IMR-90 (cell line): ENCODE data around the gene GLYATL1. TPM values are rescaled to one million over a fixed set of nuclear protein-coding genes. Genes with fewer than 3 reads are reported as not detected.

Source experiments
- ATAC-seq: fragments of 200-7000 bp; cut with Tn5 transposase; 2 replicates; pipeline ENCODE4 v1.9.1; 2020; ENCODE audit warnings: low read depth, mild to moderate bottlenecking, moderate library complexity
- BruUV-seq: library from RNA; stranded (reverse); fragments of 400-500 nt; replicated peaks from 2 replicates; lab custom pipeline; 2021; lab: Mats Ljungman, UMichigan
- CTCF ChIA-PET: fragments of 300-600 bp; formaldehyde crosslinking; extraction: SDS; loops from one replicate; lab custom pipeline; 2021; ENCODE audit warnings: antibody characterized with exemption; lab: Yijun Ruan, JAX
- POLR2A ChIA-PET: fragments of 300-600 bp; sonication (Branson Sonifier 250); formaldehyde crosslinking; loops from one replicate; lab custom pipeline; 2022; ENCODE audit warnings: antibody characterized with exemption; ENCODE audit not compliant: unreplicated experiment; lab: Charles Lee
- DNase-seq: peaks from one replicate; pipeline ENCODE4 v3.0.0; 2013
- H2AFZ ChIP-seq: replicated peaks from 2 replicates; pipeline ENCODE3; 2013; ENCODE audit warnings: low read length, mild to moderate bottlenecking; ENCODE audit not compliant: poor library complexity
- H2AK5ac ChIP-seq: 2 replicates; pipeline ENCODE4 v1.6.1; 2013; ENCODE audit warnings: low read depth, low read length, inconsistent platforms
- H2AK9ac ChIP-seq: replicated peaks from 2 replicates; pipeline ENCODE3; 2013; ENCODE audit warnings: mild to moderate bottlenecking, low read depth, low read length, moderate library complexity; ENCODE audit not compliant: poor library complexity
- H2BK120ac ChIP-seq: 2 replicates; pipeline ENCODE4 v1.6.1; 2013; ENCODE audit warnings: low read depth, low read length, inconsistent platforms
- H2BK15ac ChIP-seq: 3 replicates; pipeline ENCODE4 v1.6.1; 2013; ENCODE audit warnings: low read depth, low read length, inconsistent platforms
- H2BK20ac ChIP-seq: 2 replicates; pipeline ENCODE4 v1.6.1; 2013; ENCODE audit warnings: low read depth, mild to moderate bottlenecking, inconsistent platforms, low read length, moderate library complexity
- H2BK5ac ChIP-seq: 2 replicates; pipeline ENCODE4 v1.6.1; 2013; ENCODE audit warnings: mild to moderate bottlenecking, low read depth, low read length, inconsistent platforms; ENCODE audit not compliant: poor library complexity, severe bottlenecking
- H3K14ac ChIP-seq: replicated peaks from 2 replicates; pipeline ENCODE4 v1.6.1; 2013; ENCODE audit warnings: low read depth, low read length, inconsistent platforms
- H3K18ac ChIP-seq: 2 replicates; pipeline ENCODE4 v1.6.1; 2013; ENCODE audit warnings: low read depth, low read length, control low read depth
- H3K23ac ChIP-seq: 2 replicates; pipeline ENCODE4 v1.6.1; 2013; ENCODE audit warnings: low read depth, low read length, inconsistent platforms
- H3K27ac ChIP-seq: 2 replicates; pipeline ENCODE4 v1.5.1; 2013; ENCODE audit warnings: mild to moderate bottlenecking, control low read depth, low read length; ENCODE audit not compliant: insufficient read depth
- H3K27me3 ChIP-seq: 2 replicates; pipeline ENCODE4 v1.6.1; 2013; ENCODE audit warnings: low read length; ENCODE audit not compliant: control insufficient read depth, insufficient read depth
- H3K36me3 ChIP-seq: 2 replicates; pipeline ENCODE4 v1.6.1; 2013; ENCODE audit warnings: low read length, mixed read lengths; ENCODE audit not compliant: control insufficient read depth, insufficient read depth
- H3K4ac ChIP-seq: 2 replicates; pipeline ENCODE4 v1.6.1; 2013; ENCODE audit warnings: low read depth, low read length, inconsistent platforms
- H3K4me1 ChIP-seq: 2 replicates; pipeline ENCODE4 v1.6.1; 2013; ENCODE audit warnings: low read length, mixed read lengths; ENCODE audit not compliant: control insufficient read depth, insufficient read depth
- H3K4me2 ChIP-seq: 2 replicates; pipeline ENCODE4 v1.6.1; 2013; ENCODE audit warnings: low read depth, mild to moderate bottlenecking, control low read depth, low read length, moderate library complexity
- H3K4me3 ChIP-seq: 2 replicates; pipeline ENCODE4 v1.5.1; 2013; ENCODE audit warnings: low read depth, mild to moderate bottlenecking, control low read depth, low read length, moderate library complexity; ENCODE audit not compliant: insufficient read depth
- H3K56ac ChIP-seq: 2 replicates; pipeline ENCODE4 v1.6.1; 2013; ENCODE audit warnings: low read length, inconsistent platforms; ENCODE audit not compliant: insufficient read depth; ENCODE audit errors: extremely low read depth
- H3K79me1 ChIP-seq, 2 experiments: 2 replicates each; pipeline ENCODE4 v1.6.1; 2013; ENCODE audit warnings: low read length in 2 of 2, inconsistent platforms in 1 of 2, low read depth in 1 of 2
- H3K9ac ChIP-seq: 2 replicates; pipeline ENCODE4 v1.6.1; 2013; ENCODE audit warnings: low read depth, low read length, control low read depth
- H3K9me1 ChIP-seq: 2 replicates; pipeline ENCODE4 v1.6.1; 2013; ENCODE audit warnings: low read length, inconsistent platforms; ENCODE audit not compliant: insufficient read depth
- H3K9me3 ChIP-seq: 2 replicates; pipeline ENCODE4 v1.6.1; 2013; ENCODE audit warnings: low read length; ENCODE audit not compliant: control insufficient read depth, insufficient read depth
- H4K20me1 ChIP-seq: 2 replicates; pipeline ENCODE4 v1.6.1; 2013; ENCODE audit warnings: low read length, inconsistent platforms; ENCODE audit not compliant: insufficient read depth
- H4K5ac ChIP-seq: 2 replicates; pipeline ENCODE4 v1.6.1; 2013; ENCODE audit warnings: mild to moderate bottlenecking, low read depth, low read length, control low read depth
- H4K8ac ChIP-seq, 2 experiments: 2 replicates each; pipeline ENCODE4 v1.6.1; 2013; ENCODE audit warnings: low read depth in 2 of 2, low read length in 2 of 2, control low read depth in 1 of 2, inconsistent platforms in 1 of 2
- H4K91ac ChIP-seq: 2 replicates; pipeline ENCODE4 v1.6.1; 2013; ENCODE audit warnings: low read depth, low read length, inconsistent platforms; ENCODE audit not compliant: insufficient read depth
- CHD1 ChIP-seq: IDR thresholded peaks from 2 replicates; pipeline ENCODE4 v1.6.1; 2012; ENCODE audit warnings: low read depth, low read length, improper control_type of control experiment
- CTCF ChIP-seq: conservative IDR thresholded peaks from 2 replicates; pipeline ENCODE4 v1.5.1; 2012; ENCODE audit warnings: mild to moderate bottlenecking, low read depth, low read length, improper control_type of control experiment
- NFE2L2 ChIP-seq: fragments of 150-350 bp; IDR thresholded peaks from 2 replicates; pipeline ENCODE4 v1.6.1; 2016; ENCODE audit warnings: low read depth, mild to moderate bottlenecking, low read length
- RAD21 ChIP-seq: IDR thresholded peaks from 2 replicates; pipeline ENCODE4 v1.6.1; 2012; ENCODE audit warnings: low read length, improper control_type of control experiment
- WGBS, 2 experiments: methylation state at CpG; one replicate each; pipeline versions ENCODE4 v1.1.5 to v1.1.7; 2013; ENCODE audit warnings: missing lambda C conversion rate in 2 of 2; ENCODE audit not compliant: insufficient read length in 1 of 2; ENCODE audit errors: extremely low coverage in 2 of 2; 5-methylcytosine and 5-hydroxymethylcytosine counted together
- dilution Hi-C: fragments of 300-500 bp; cut with HindIII; formaldehyde crosslinking; loops from one replicate; pipeline ENCODE4 v1.14.3; 2018; ENCODE audit warnings: low sequenced_read_pairs; ENCODE audit not compliant: unreplicated experiment
- in situ Hi-C: fragments of 300-500 bp; cut with MboI; formaldehyde crosslinking; loops from 3 replicates; pipeline ENCODE4 v1.14.3; 2019; ENCODE audit warnings: low sequenced_read_pairs, inconsistent platforms, mixed read lengths
- intact Hi-C: fragments of 100-400 bp; cut with micrococcal nuclease; formaldehyde crosslinking; loops from 2 replicates; pipeline ENCODE4 v1.10.0; 2022
- polyA plus RNA-seq, 3 experiments: library from polyadenylated mRNA; depleted of rRNA; stranded (reverse); fragments of >200 nt; gene quantifications; 2 replicates each; pipeline ENCODE4 v1.2.3, GENCODE V29; 2012; ENCODE audit warnings: low replicate concordance in 1 of 3
- total RNA-seq: library from RNA; depleted of rRNA; stranded (reverse); fragments of >200 nt; gene quantifications from 2 replicates; pipeline ENCODE4 v1.2.3, GENCODE V29; 2012

GLYATL1 gene
- total and polyA plus RNA-seq, 2 of the 4 experiments (the other 2 are of a cell fraction) = 0.54 to 0.58 TPM

- Histone ChIP-seq H3K9ac (no peak overlapping the region), H2AK5ac (no peak overlapping the region), H3K4me1 (no peaks in the 10 kb centered on the region), H4K8ac (no peak overlapping the region), H3K23ac (no peak overlapping the region), H3K18ac (no peak overlapping the region), H3K9me1 (peaks cover 3% of the 10 kb centered on the region; the same call in 1 of the 2 replicates), H3K56ac (no peak overlapping the region), H3K4me2 (no peak overlapping the region), H3K36me3 (peaks cover 2% of the 10 kb centered on the region; the same call in 1 of the 2 replicates), H4K20me1 (no peaks in the 10 kb centered on the region), H3K27ac (no peak overlapping the region), H2BK20ac (no peak overlapping the region), H3K4ac (no peak overlapping the region), H3K27me3 (no peaks in the 10 kb centered on the region), H4K5ac (no peak overlapping the region), H3K79me1 (peaks cover 0 to 25% of the 10 kb centered on the region in 2 experiments; a peak in 3 of 4 replicates), H2BK15ac (no peak overlapping the region), H4K91ac (no peak overlapping the region), H2AK9ac (no peak overlapping the region), H3K14ac (no peak overlapping the region), H2BK5ac (no peak overlapping the region), H2AFZ (no peak overlapping the region), H2BK120ac (no peak overlapping the region), H3K4me3 (no peak overlapping the region), H3K9me3 (no peaks in the 10 kb centered on the region)
- ChIA-PET CTCF (interaction anchor here (0.7 kb wide), 1 partner anchor 100 kb away, joined by 7 read pairs; no protein-coding TSS in a partner anchor), POLR2A (interaction anchor here (0.5 kb wide), 1 partner anchor 713 kb away, joined by 3 read pairs; no protein-coding TSS in a partner anchor)
- TF ChIP-seq NFE2L2 (no peak), CHD1 (no peak), RAD21 (no peak), CTCF (no peak)
- ATAC-seq = no peak
- intact Hi-C loops (no loop called here), in situ Hi-C loops (no loop called here), dilution Hi-C loops (no loop called here)
- no CpG with 5 or more reads among the region's 1 CpG for WGBS, 2 experiments
- BruUV-seq = no TSS peak
- no peak for DNase-seq
Measured at GRCh38 chr11:58898106-58898505, 41.2 kb upstream of the GLYATL1 start.
